GM13976 (cell line): ENCODE data around the gene TGM6.
"Not testable (repeated sequence)": the region's sequence is repeated elsewhere in the genome, so short reads cannot be mapped to it uniquely, and the experiment has no call there.

Experiments used
- DNase-seq: peaks from one replicate; pipeline ENCODE4 v3.0.0; 2012; ENCODE audit warnings: low spot score
- in situ Hi-C: fragments of 300-500 bp; cut with MboI; formaldehyde crosslinking; loops from one replicate; pipeline ENCODE4 v1.12.0; 2022; ENCODE audit warnings: low sequenced_read_pairs, mixed read lengths, inconsistent platforms; ENCODE audit not compliant: unreplicated experiment
- TF ChIP-seq, protein P1 (sequence below): IDR thresholded peaks from 2 replicates; pipeline ENCODE4 v1.5.1; 2012; ENCODE audit warnings: borderline replicate concordance, mild to moderate bottlenecking; ENCODE audit not compliant: insufficient read depth; ENCODE audit errors: extremely low read depth, missing control alignments, control extremely low read depth

Gene TGM6

DNA sequence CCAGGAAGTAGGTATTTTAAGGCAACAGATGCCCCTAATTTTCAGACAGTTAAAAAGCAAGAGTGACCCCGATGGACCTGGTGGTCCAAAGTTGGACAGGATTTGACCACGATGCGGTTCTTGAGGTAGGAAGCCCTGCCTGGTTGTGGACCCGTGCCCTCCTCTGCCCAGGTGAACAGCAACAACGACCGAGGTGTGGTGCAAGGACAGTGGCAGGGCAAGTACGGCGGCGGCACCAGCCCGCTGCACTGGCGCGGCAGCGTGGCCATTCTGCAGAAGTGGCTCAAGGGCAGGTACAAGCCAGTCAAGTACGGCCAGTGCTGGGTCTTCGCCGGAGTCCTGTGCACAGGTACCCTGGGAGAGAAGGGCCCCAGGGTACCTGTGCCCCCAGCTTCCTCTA, 18.7 kb downstream of the TGM6 start:
- TF ChIP-seq, protein P1, sequence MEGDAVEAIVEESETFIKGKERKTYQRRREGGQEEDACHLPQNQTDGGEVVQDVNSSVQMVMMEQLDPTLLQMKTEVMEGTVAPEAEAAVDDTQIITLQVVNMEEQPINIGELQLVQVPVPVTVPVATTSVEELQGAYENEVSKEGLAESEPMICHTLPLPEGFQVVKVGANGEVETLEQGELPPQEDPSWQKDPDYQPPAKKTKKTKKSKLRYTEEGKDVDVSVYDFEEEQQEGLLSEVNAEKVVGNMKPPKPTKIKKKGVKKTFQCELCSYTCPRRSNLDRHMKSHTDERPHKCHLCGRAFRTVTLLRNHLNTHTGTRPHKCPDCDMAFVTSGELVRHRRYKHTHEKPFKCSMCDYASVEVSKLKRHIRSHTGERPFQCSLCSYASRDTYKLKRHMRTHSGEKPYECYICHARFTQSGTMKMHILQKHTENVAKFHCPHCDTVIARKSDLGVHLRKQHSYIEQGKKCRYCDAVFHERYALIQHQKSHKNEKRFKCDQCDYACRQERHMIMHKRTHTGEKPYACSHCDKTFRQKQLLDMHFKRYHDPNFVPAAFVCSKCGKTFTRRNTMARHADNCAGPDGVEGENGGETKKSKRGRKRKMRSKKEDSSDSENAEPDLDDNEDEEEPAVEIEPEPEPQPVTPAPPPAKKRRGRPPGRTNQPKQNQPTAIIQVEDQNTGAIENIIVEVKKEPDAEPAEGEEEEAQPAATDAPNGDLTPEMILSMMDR: no peak
- in situ Hi-C loops: no loop called here
- DNase-seq: no peak

DNA sequence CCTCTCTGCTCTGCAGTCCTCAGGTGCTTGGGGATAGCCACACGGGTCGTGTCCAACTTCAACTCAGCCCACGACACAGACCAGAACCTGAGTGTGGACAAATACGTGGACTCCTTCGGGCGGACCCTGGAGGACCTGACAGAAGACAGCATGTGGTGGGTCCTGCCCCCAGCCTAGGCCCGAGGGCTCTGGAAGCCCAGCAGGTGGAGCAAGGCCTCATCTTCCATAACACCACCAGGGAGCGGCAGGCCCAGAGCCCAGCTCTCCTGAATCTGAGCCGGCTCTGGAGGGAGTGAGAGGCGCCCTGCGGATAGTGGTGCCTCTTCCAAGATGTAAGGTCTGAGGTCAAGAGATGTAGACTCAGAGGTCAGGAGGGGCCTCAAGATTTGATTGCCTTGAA, 19.6 kb downstream of the TGM6 start:
- TF ChIP-seq, protein P1: no peak
- in situ Hi-C loops: no loop called here
- no peak for DNase-seq

DNA sequence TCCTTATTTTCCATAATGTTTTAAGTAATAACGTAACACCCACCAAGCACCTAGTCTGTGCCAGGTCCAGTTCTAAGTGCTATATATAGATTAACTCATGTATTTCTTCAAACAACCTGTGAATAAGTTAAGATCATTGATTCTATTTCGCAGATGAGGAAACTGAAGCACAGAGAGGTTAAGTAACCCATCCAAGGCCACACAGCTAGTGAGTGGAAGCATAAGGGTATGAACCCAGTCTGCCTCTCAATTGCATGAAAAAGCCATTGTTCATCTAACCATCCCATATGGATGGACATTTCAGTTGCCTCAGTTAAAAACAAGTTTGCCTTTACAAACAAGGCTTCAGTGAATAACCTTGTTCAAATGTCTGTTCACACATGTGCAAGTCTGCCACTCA, 20.8 kb downstream of the TGM6 start:
- TF ChIP-seq, protein P1: no peak
- in situ Hi-C loops: no loop called here
- DNase-seq: no peak

DNA sequence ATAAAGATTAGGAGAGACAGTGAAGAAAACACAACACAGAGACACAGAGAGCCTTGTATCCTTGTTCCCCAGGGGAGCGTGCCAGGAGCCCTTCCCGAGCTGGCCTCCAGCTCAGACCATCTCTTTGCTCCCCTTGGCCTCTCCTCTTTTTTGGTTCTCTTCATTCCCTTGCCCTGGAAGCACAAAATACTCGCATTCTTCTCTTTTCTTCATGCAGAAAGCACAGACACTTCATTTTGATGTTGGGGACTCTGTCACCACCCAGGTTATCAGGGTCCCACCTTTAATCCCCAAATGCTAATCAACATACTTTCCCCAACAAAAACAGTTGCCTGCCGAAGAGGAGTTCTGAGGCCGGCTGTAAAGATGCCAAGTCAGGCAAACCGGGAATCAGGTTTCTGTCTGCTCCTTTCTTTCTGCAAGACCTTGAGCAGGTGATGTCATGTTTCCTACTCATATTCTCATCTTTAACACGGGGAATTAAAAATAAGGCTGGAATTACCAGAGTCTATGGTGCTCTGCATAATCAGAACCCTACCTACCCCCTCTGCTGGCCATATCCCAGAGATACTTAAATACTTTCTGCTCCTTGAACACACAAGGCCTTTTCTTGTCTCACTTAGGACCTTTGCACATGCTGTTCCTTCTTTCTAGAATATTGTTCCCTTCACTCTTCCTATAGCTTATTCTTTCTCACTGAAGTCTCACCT, 21.7 kb downstream of the TGM6 start:
- TF ChIP-seq, protein P1: no peak
- in situ Hi-C loops: no loop called here
- no peak for DNase-seq

DNA sequence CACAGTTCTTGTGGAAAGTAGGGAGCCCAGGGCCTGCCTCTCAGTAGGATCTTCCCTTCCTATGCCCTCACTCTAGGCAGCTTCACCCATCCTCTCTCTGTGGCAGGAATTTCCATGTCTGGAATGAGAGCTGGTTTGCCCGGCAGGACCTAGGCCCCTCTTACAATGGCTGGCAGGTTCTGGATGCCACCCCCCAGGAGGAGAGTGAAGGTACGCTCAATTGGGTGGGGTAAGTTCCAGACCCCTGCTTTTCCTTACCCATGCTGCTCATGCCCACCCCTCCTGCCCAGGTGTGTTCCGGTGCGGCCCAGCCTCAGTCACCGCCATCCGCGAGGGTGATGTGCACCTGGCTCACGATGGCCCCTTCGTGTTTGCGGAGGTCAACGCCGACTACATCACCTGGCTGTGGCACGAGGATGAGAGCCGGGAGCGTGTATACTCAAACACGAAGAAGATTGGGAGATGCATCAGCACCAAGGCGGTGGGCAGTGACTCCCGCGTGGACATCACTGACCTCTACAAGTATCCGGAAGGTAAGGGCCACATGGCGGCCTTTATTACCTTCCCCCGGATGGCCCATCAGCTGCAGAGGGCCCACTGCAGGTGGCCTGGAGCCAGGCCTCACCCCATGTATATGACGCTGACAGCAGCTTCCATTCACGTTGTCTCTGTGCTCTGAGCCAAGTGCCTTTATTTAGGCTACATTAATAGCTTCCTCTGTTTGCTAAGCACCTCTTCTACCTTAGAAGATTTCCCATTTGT, 22.8 kb downstream of the TGM6 start:
- TF ChIP-seq, protein P1: no peak
- in situ Hi-C loops: no loop called here
- DNase-seq: no peak

DNA sequence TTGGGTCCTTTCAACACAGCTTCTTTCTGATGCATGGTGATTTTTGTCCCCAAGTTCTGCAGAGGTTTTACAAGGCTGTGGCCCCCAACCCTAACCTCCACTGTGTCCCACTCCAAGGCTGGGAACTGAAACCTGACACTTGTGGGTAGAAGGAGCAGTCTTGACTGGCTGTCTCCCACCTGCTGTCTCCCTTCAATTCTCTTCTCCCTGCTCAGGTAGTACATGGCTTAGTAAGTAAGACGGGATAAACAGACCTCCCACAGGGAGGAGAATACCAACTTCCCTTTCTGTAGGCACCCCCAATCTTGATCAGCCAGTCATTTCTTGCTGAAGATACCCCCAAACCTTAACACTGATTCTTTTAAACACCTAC, 25.0 kb downstream of the TGM6 start:
- in situ Hi-C loops: no loop called here
- TF ChIP-seq, protein P1: no peak
- DNase-seq: no peak

DNA sequence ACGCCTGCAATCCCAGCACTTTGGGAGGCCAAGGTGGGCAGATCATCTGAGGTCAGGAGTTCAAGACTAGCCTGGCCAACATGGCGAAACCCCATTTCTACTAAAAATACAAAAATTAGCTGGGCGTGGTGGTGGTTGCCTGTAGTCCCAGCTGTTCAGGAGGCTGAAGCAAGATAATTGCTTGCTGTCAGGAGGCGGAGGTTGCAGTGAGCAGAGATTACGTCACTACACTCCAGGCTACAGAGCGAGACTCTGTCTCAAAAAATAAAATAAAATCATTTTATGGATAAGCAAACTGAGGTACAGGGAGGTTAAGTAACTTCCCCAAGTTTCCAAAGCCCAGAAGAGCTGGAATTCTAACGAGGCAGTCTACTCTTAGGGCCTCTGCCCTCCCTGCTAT, 26.7 kb downstream of the TGM6 start:
- DNase-seq, in situ Hi-C loops: not testable (repeated sequence)
